ENCODE measurements around the gene NDFIP1. TPM values are rescaled to one million over a fixed set of nuclear protein-coding genes. Genes with fewer than 3 reads are reported as not detected.
"Not testable (repeated sequence)": the region's sequence is repeated elsewhere in the genome, so short reads cannot be mapped to it uniquely, and the experiment has no call there.

NDFIP1 gene
- total and polyA plus RNA-seq, 2 of the 4 experiments (the other 2 are of a cell fraction), result 7.7 to 15.4 TPM

DNA sequence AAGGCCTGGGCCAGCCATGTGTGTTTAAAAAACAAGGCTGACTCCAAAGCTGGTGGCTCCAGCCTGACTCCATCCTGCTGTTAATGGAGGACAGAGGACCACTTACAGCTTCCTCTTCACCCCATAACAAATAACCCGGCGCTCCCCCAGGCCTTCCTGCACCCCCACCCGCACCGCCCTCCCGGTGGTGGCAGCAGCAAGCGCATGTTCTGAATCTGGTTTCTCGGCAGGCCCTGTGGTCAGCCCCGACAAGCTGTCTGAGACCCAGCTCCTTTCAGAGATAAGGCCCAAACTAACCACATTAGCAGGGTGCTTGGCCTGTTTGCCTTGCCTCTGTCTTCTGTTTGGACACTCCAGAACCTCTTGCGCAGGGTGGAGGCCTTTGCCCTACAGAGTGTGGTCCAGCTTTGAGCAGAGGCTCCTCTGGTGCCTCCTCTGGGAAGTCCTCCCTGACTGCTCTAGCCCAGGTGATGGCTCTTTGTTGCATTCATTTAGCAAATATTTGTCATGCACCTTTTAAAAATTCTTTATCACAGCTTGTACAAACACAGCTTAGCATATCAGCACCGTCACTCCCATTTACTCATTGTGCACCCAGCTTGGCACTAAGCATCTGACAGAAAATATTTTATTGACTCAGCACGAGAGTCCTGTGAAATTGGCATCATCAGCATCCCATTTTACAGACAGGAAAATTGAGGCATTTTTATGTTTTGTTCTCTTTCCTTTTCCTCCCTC lies 78.4 kb downstream of the NDFIP1 start:
- Histone ChIP-seq H4K5ac (ENCODE audit: low read depth, low read length) (no peak overlapping the region), H3K23ac (ENCODE audit: low read depth, low read length) (no peak overlapping the region), H2BK120ac (ENCODE audit: low read depth, low read length) (no peak overlapping the region), H3K27ac (ENCODE audit: insufficient read depth, low read length) (no peak overlapping the region), H2AFZ (replicated peaks; ENCODE audit: low read length, poor library complexity) (peak overlapping the region; percentile 46), H3K18ac (ENCODE audit: low read depth, low read length) (no peak overlapping the region), H3K4me3 (ENCODE audit: insufficient read depth, low read depth, low read length) (no peak overlapping the region), H2AK5ac (ENCODE audit: low read depth, low read length) (no peak overlapping the region), H3K4me2 (ENCODE audit: low read depth, low read length) (no peak overlapping the region), H2BK15ac (ENCODE audit: low read depth, low read length) (no peak overlapping the region), H3K9ac (ENCODE audit: low read depth, low read length) (no peak overlapping the region), H2BK20ac (ENCODE audit: low read depth, low read length) (no peak overlapping the region), H3K14ac (replicated peaks; ENCODE audit: low read depth, low read length) (no peak overlapping the region), H3K4me1 (ENCODE audit: control insufficient read depth, insufficient read depth, low read length) (no peaks in the 10 kb centered on the region), H3K27me3 (ENCODE audit: control insufficient read depth, insufficient read depth, low read length) (no peaks in the 10 kb centered on the region; the same call in 1 of the 2 replicates), H4K8ac (ENCODE audit: low read depth in 2 of 2, low read length in 2 of 2) (no peak overlapping the region), H3K9me1 (ENCODE audit: insufficient read depth, low read length) (peaks cover 2% of the 10 kb centered on the region; the same call in 1 of the 2 replicates), H4K20me1 (ENCODE audit: insufficient read depth, low read length) (no peaks in the 10 kb centered on the region), H3K4ac (ENCODE audit: low read depth, low read length) (no peak overlapping the region), H3K9me3 (ENCODE audit: control insufficient read depth, insufficient read depth, low read length) (no peaks in the 10 kb centered on the region), H2AK9ac (replicated peaks; ENCODE audit: low read depth, low read length, poor library complexity) (no peak overlapping the region), H3K79me1 (ENCODE audit: low read depth in 1 of 2, low read length in 2 of 2) (no peaks in the 10 kb centered on the region), H2BK5ac (ENCODE audit: low read depth, low read length, poor library complexity, severe bottlenecking) (no peak overlapping the region), H3K56ac (ENCODE audit: extremely low read depth, insufficient read depth, low read length) (no peak overlapping the region), H4K91ac (ENCODE audit: insufficient read depth, low read depth, low read length) (no peak overlapping the region), H3K36me3 (ENCODE audit: control insufficient read depth, insufficient read depth, low read length) (no peaks in the 10 kb centered on the region)
- 69% methylated on average over 9 of the region's 11 CpGs; no CpG with 5 or more reads in 1 of the 2 experiments for WGBS, 2 experiments (ENCODE audit: extremely low coverage in 2 of 2, insufficient read length in 1 of 2)
- no peak for TF ChIP-seq CHD1 (IDR thresholded peaks at IDR 0.05; ENCODE audit: low read depth, low read length)
- ChIA-PET CTCF (interaction anchor here (0.6 to 0.8 kb wide), 2 partner anchors 133 to 362 kb away, joined by 3 read pairs; no protein-coding TSS in a partner anchor), POLR2A (ENCODE audit: unreplicated experiment) (no interaction called here)
- intact Hi-C loops (cut with micrococcal nuclease), result no loop called here
- ATAC-seq (ENCODE audit: low read depth) (0 out of 2 replicates have a peak, but pooled peaks have one; percentile 21), DNase-seq (no peak)
- no TSS peak for BruUV-seq (replicated peaks)
- in situ Hi-C loops (cut with MboI; ENCODE audit: low sequenced_read_pairs), result no loop called here
- dilution Hi-C loops (cut with HindIII; ENCODE audit: low sequenced_read_pairs, unreplicated experiment), result no loop called here

DNA sequence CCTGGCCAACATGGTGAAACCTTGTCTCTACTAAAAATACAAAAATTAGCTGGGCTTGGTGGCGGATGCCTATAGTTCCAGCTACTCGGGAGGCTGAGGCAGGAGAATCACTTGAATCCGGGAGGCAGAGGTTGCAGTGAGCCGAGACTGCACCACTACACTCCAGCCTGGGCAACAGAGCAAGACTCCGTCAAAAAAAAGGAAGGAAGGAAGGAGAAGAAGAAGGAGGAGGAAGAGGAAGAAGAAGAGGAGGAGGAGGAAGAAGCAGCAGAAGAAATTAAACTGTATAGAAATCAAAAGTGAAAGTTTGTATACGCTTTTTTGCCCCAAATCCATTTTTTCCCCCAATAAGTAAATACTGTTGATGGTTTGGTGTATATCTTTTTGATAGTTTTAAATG lies 80.1 kb downstream of the NDFIP1 start:
- dilution Hi-C loops (cut with HindIII; ENCODE audit: low sequenced_read_pairs, unreplicated experiment), result not testable (repeated sequence)

More for the DNA sequence above, 80.1 kb downstream of the NDFIP1 start:
- H3K9ac ChIP-seq (ENCODE audit: low read depth, low read length); DNase-seq; H3K4ac ChIP-seq (ENCODE audit: low read depth, low read length); H3K23ac ChIP-seq (ENCODE audit: low read depth, low read length); H3K27me3 ChIP-seq (ENCODE audit: control insufficient read depth, insufficient read depth, low read length); H4K8ac ChIP-seq (ENCODE audit: low read depth in 2 of 2, low read length in 2 of 2); H3K18ac ChIP-seq (ENCODE audit: low read depth, low read length); H3K36me3 ChIP-seq (ENCODE audit: control insufficient read depth, insufficient read depth, low read length); H2BK5ac ChIP-seq (ENCODE audit: low read depth, low read length, poor library complexity, severe bottlenecking); H3K14ac ChIP-seq (replicated peaks; ENCODE audit: low read depth, low read length); H3K4me1 ChIP-seq (ENCODE audit: control insufficient read depth, insufficient read depth, low read length); H4K5ac ChIP-seq (ENCODE audit: low read depth, low read length); H4K91ac ChIP-seq (ENCODE audit: insufficient read depth, low read depth, low read length); H2BK20ac ChIP-seq (ENCODE audit: low read depth, low read length); H3K9me3 ChIP-seq (ENCODE audit: control insufficient read depth, insufficient read depth, low read length); H2BK120ac ChIP-seq (ENCODE audit: low read depth, low read length); CTCF ChIA-PET; ATAC-seq (ENCODE audit: low read depth); H2AFZ ChIP-seq (replicated peaks; ENCODE audit: low read length, poor library complexity); H3K27ac ChIP-seq (ENCODE audit: insufficient read depth, low read length); H3K4me2 ChIP-seq (ENCODE audit: low read depth, low read length); H2BK15ac ChIP-seq (ENCODE audit: low read depth, low read length); H4K20me1 ChIP-seq (ENCODE audit: insufficient read depth, low read length); in situ Hi-C loops (cut with MboI; ENCODE audit: low sequenced_read_pairs); H3K79me1 ChIP-seq (ENCODE audit: low read depth in 1 of 2, low read length in 2 of 2); H2AK5ac ChIP-seq (ENCODE audit: low read depth, low read length); H2AK9ac ChIP-seq (replicated peaks; ENCODE audit: low read depth, low read length, poor library complexity); H3K4me3 ChIP-seq (ENCODE audit: insufficient read depth, low read depth, low read length); POLR2A ChIA-PET (ENCODE audit: unreplicated experiment); H3K56ac ChIP-seq (ENCODE audit: extremely low read depth, insufficient read depth, low read length); intact Hi-C loops (cut with micrococcal nuclease); H3K9me1 ChIP-seq (ENCODE audit: insufficient read depth, low read length); BruUV-seq (replicated peaks): not testable (repeated sequence)
- no CpG with 5 or more reads among the region's 6 CpGs for WGBS, 2 experiments (ENCODE audit: extremely low coverage in 2 of 2, insufficient read length in 1 of 2)
